H1 (cell line): ENCODE measurements around the gene MYH9. TPM values are rescaled to one million over a fixed set of nuclear protein-coding genes. Genes with fewer than 3 reads are reported as not detected.

Experiments
- BCL11A ChIP-seq, 2 experiments: IDR thresholded peaks; one replicate each; pipeline ENCODE4 v1.6.1; 2011; ENCODE audit warnings: low read depth in 2 of 2, low read length in 2 of 2, mild to moderate bottlenecking in 2 of 2
- BRCA1 ChIP-seq: IDR thresholded peaks from 2 replicates; pipeline ENCODE4 v1.6.1; 2012; ENCODE audit warnings: low read depth, low read length, improper control_type of control experiment
- CHD1 ChIP-seq: IDR thresholded peaks from 2 replicates; pipeline ENCODE4 v1.6.1; 2012; ENCODE audit warnings: low read depth, low read length, improper control_type of control experiment
- CTBP2 ChIP-seq: IDR thresholded peaks from 2 replicates; pipeline ENCODE4 v1.7.0; 2011; ENCODE audit warnings: borderline replicate concordance, mild to moderate bottlenecking, moderate library complexity, mixed read lengths, low read length; ENCODE audit not compliant: insufficient read depth, insufficient read length
- HDAC2 ChIP-seq, 2 experiments: fragments of 300-600 bp in 1 of 2; sonication (generic) in 1 of 2; IDR thresholded peaks; 2 replicates each; pipeline ENCODE4 v1.6.1; 2011 to 2012; ENCODE audit warnings: low read depth in 2 of 2, low read length in 2 of 2, mild to moderate bottlenecking in 2 of 2, moderate library complexity in 2 of 2, borderline replicate concordance in 1 of 2, inconsistent platforms in 1 of 2
- KDM1A ChIP-seq: fragments of 200-600, 300-600 bp; sonication (generic); IDR thresholded peaks from 2 replicates; pipeline ENCODE4 v1.7.1; 2016; ENCODE audit warnings: mild to moderate bottlenecking, low read length, borderline replicate concordance
- MAFK ChIP-seq: IDR thresholded peaks from 2 replicates; pipeline ENCODE4 v1.6.1; 2012; ENCODE audit warnings: low read depth, mild to moderate bottlenecking, improper control_type of control experiment, low read length
- MAX ChIP-seq: IDR thresholded peaks from 2 replicates; pipeline ENCODE4 v1.6.1; 2012; ENCODE audit warnings: inconsistent platforms
- SRF ChIP-seq: IDR thresholded peaks from 2 replicates; pipeline ENCODE4 v1.6.1; 2011; ENCODE audit warnings: mild to moderate bottlenecking, low read depth, low read length, moderate library complexity
- TAF1 ChIP-seq: IDR thresholded peaks from 2 replicates; pipeline ENCODE4 v1.6.1; 2011; ENCODE audit warnings: mild to moderate bottlenecking, low read depth, low read length
- TAF7 ChIP-seq: optimal IDR thresholded peaks from 2 replicates; pipeline ENCODE3; 2011; ENCODE audit warnings: low read depth, mild to moderate bottlenecking, inconsistent platforms, low read length, moderate library complexity, borderline replicate concordance
- polyA plus RNA-seq, 7 experiments: library from polyadenylated mRNA; depleted of rRNA in 3 of 7; stranded (reverse) in 5 of 7; unstranded in 2 of 7; fragments of >200 nt in 5 of 7; fragments of 200-250 nt in 2 of 7; gene quantifications; 1 replicate in 5 of 7; 2 replicates in 1 of 7; 4 replicates in 1 of 7; pipeline versions ENCODE4 v1.2.1 to v1.2.3, GENCODE V29; 2011 to 2013; ENCODE audit warnings: missing spikeins in 2 of 7, mixed read lengths in 2 of 7
- total RNA-seq: library from RNA; stranded (reverse); fragmentation: NEBNext Ultra II Directional; extraction: Animal tissue kit (Norgen Biotek cat#: 25700); gene quantifications from 2 replicates; pipeline ENCODE4 v1.2.1, GENCODE V29; 2021

Gene MYH9
- total and polyA plus RNA-seq, 2 of the 8 experiments (the other 6 are each of a cell fraction or from before 2014, with no cell fraction given): 24.9 to 322 TPM

DNA sequence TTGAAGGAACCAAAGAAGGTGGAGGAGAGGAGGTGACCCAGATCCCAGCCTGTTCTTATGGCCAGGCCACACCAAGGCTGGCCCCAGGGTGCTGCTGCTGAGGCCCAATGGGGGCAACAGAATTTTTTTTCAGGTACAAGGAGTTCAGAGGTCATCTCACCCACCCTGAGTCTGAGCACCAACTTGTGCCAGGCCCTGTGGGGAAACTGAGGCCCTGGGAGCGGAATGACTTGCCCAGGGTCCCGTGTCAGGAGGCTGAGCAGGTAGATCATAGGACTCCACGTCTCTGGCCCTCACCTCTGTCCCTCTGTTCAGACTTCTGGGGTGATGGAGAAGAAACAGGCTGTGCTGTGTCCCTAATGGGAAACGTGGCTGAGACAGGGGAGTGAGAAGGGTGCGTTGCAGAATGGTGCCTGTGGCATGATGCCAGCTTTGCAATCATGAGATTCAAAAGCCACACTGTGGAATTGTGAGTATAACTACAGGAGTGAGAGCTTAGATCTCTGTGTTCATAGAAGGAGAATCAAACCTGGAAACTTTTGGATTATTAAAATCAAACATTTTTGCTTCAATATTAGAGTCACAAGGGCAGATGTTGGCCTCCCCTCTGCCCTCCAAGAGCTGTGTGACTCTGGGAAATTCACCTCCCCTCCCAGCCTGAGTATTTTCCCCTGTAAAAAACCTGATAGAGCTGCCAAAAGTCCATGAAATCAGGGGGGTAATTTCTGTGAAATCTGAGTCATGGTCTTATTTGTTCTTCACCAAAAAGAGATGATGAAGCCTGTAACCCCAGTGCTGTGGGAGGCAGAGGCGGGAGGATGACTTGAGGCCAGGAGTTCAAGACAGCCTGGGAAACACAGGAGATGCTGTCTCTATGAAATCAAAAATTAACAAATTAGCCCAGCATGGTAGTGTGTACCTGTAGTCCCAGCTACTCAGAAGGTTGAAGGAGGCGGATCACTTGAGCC is 134.0 kb downstream of the MYH9 start (continued):
- TF ChIP-seq BCL11A (IDR thresholded peaks at IDR 0.05; ENCODE audit: low read depth in 2 of 2, low read length in 2 of 2) (no peak), TAF1 (no peak), KDM1A (no peak), CHD1 (no peak), BRCA1 (no peak), CTBP2 (no peak), TAF7 (no peak), HDAC2 (IDR thresholded peaks at IDR 0.05; ENCODE audit: borderline replicate concordance in 1 of 2, low read depth in 2 of 2, low read length in 2 of 2) (no peak), MAX (no peak), SRF (no peak), MAFK (no peak)
